ENCODE data around the gene MYO18A. TPM values are rescaled to one million over a fixed set of nuclear protein-coding genes. Genes with fewer than 3 reads are reported as not detected.

The MYO18A gene
- total RNA-seq, 2 donors from 2014 or later: 34.6 to 80.5 TPM

GRCh38 chr17:29162082-29162908 is 17.9 kb downstream of the MYO18A start:
- H3K9me3 ChIP-seq: no peaks in the 10 kb centered on the region
- WGBS: 93% methylated on average over 11 of the region's 11 CpGs
- intact Hi-C loops (cut with DNase I): no loop called here
- no peaks in the 10 kb centered on the region for H3K27me3 ChIP-seq (replicated peaks; ENCODE audit: insufficient read depth)
- H3K36me3 ChIP-seq: no peaks in the 10 kb centered on the region
- no peak overlapping the region for H3K27ac ChIP-seq
- no peak overlapping the region for H3K4me3 ChIP-seq
- no peak for TF ChIP-seq POLR2A (IDR thresholded peaks at IDR 0.05)
- TF ChIP-seq, protein P1, sequence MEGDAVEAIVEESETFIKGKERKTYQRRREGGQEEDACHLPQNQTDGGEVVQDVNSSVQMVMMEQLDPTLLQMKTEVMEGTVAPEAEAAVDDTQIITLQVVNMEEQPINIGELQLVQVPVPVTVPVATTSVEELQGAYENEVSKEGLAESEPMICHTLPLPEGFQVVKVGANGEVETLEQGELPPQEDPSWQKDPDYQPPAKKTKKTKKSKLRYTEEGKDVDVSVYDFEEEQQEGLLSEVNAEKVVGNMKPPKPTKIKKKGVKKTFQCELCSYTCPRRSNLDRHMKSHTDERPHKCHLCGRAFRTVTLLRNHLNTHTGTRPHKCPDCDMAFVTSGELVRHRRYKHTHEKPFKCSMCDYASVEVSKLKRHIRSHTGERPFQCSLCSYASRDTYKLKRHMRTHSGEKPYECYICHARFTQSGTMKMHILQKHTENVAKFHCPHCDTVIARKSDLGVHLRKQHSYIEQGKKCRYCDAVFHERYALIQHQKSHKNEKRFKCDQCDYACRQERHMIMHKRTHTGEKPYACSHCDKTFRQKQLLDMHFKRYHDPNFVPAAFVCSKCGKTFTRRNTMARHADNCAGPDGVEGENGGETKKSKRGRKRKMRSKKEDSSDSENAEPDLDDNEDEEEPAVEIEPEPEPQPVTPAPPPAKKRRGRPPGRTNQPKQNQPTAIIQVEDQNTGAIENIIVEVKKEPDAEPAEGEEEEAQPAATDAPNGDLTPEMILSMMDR (IDR thresholded peaks at IDR 0.05): no peak
- no peak for TF ChIP-seq POLR2AphosphoS5 (IDR thresholded peaks at IDR 0.05)
- no peak for DNase-seq (ENCODE audit: low spot score)
- H3K4me1 ChIP-seq (replicated peaks): peaks cover 4% of the 10 kb centered on the region

GRCh38 chr17:29160253-29160652 is 19.9 kb downstream of the MYO18A start:
- 61% methylated on average over 2 of the region's 2 CpGs for WGBS
- DNase-seq (ENCODE audit: low spot score): no peak
- H3K4me3 ChIP-seq: no peak overlapping the region
- intact Hi-C loops (cut with DNase I): no loop called here
- H3K4me1 ChIP-seq (replicated peaks): peaks cover 4% of the 10 kb centered on the region
- H3K27ac ChIP-seq: no peak overlapping the region
- no peaks in the 10 kb centered on the region for H3K9me3 ChIP-seq
- TF ChIP-seq, protein P1 (IDR thresholded peaks at IDR 0.05): no peak
- TF ChIP-seq POLR2AphosphoS5 (IDR thresholded peaks at IDR 0.05): no peak
- TF ChIP-seq POLR2A (IDR thresholded peaks at IDR 0.05): no peak
- H3K36me3 ChIP-seq: no peaks in the 10 kb centered on the region
- H3K27me3 ChIP-seq (replicated peaks; ENCODE audit: insufficient read depth): no peaks in the 10 kb centered on the region

GRCh38 chr17:29159306-29159860 is 20.8 kb downstream of the MYO18A start:
- 56% methylated on average over 3 of the region's 3 CpGs for WGBS
- TF ChIP-seq POLR2A (IDR thresholded peaks at IDR 0.05): no peak
- TF ChIP-seq, protein P1 (IDR thresholded peaks at IDR 0.05): no peak
- no peak for TF ChIP-seq POLR2AphosphoS5 (IDR thresholded peaks at IDR 0.05)
- Histone ChIP-seq H3K27ac (no peak overlapping the region), H3K36me3 (no peaks in the 10 kb centered on the region), H3K27me3 (replicated peaks; ENCODE audit: insufficient read depth) (no peaks in the 10 kb centered on the region), H3K4me3 (no peak overlapping the region), H3K9me3 (no peaks in the 10 kb centered on the region), H3K4me1 (replicated peaks) (peaks cover 4% of the 10 kb centered on the region)
- intact Hi-C loops (cut with DNase I): no loop called here
- no peak for DNase-seq (ENCODE audit: low spot score)

GRCh38 chr17:29158488-29159275 is 21.5 kb downstream of the MYO18A start:
- no peak for DNase-seq (ENCODE audit: low spot score)

More at GRCh38 chr17:29158488-29159275, 21.5 kb downstream of the MYO18A start:
- H3K27me3 ChIP-seq (replicated peaks; ENCODE audit: insufficient read depth): no peaks in the 10 kb centered on the region
- no peaks in the 10 kb centered on the region for H3K9me3 ChIP-seq
- no peak overlapping the region for H3K27ac ChIP-seq
- intact Hi-C loops (cut with DNase I): no loop called here
- H3K4me1 ChIP-seq (replicated peaks): peaks cover 4% of the 10 kb centered on the region
- 54% methylated on average over 13 of the region's 13 CpGs for WGBS
- no peak overlapping the region for H3K4me3 ChIP-seq
- TF ChIP-seq POLR2AphosphoS5 (IDR thresholded peaks at IDR 0.05) (no peak), POLR2A (IDR thresholded peaks at IDR 0.05) (no peak)
- TF ChIP-seq, protein P1 (IDR thresholded peaks at IDR 0.05): no peak
- no peaks in the 10 kb centered on the region for H3K36me3 ChIP-seq

All from prostate gland (tissue), 2 donors.